ENCODE data around the gene EIF3J.

- TF ChIP-seq CTCF (IDR thresholded peaks at IDR 0.05) (no peak), POLR2A (IDR thresholded peaks at IDR 0.05) (no peak)
These were observed 9.7 kb upstream of the EIF3J start for GRCh38 chr15:44527241-44527640.

All from testis (tissue), 2 donors.